Suppressor macrophage treated with lipopolysaccharide for 4 hours (primary cell): ENCODE results near the gene WDR17.

Experiments
- DNase-seq: peaks from one replicate; pipeline ENCODE4 v3.0.0-alpha.2; 2020

WDR17 gene

DNA sequence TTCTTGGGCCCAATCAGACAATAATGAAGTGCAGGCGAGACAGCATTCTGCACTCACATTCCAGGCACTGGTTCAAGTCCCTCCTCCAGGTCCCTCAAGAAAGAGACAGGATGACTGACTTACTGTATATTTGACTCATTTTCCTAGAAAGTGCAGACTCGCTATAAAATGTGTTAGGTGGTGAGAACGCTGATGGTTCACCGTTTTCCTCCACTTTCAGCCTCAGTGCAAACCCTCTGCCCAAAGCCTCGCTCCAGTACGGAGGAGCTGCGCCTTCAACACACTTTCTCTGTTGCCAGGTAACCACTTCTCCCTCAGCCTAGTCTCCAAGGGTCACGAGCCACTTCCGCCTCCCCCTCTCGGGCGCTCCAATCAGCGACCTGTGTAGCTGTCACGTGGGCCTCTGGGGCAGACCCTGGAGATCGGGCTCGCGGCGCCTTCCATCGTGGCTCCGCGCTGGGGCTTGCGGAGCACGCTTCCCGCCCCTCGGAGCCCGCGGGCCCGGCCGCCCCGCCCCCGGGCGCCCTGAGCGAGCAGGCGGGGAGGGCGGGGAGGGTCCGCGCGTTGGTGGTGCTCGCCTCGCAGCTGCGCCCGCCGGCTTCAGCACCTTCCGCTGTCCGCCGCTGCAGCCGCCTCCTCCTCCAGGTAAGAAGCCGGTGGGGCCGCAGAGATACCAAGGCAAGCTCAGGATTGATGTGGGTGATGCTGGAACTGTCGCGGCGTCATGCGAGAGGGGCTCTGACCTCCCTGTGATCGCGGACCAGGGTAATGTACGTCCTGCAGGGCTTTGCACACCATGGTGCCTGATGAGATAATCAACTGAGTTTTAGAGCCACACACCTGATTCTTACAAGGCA is at the start of gene WDR17:
Gene WDR17, plus strand, starts transcription at position 407 of the 857 bp plus-strand sequence. CDS start 45,740 bp downstream, outside the sequence.
- DNase-seq: peak; percentile 87

DNA sequence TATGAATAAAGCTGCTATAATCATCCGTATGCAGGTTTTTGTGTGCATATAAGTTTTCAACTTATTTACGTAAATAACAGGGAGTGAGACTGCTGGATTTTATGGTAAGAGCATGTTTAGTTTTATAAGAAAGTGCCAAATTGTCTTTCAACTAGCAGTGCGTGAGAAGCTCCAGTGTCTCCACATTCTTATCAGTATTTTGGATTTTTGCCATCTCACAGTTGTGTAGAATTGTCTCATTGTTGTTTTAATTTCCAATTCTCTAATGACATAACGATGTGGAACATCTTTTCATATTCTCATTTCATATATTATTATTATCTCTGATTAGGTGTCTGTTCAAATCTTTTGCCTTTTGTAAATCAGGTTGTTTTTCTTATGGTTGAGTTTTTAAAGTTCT is 49.0 kb upstream of the WDR17 start:
- no peak for DNase-seq

DNA sequence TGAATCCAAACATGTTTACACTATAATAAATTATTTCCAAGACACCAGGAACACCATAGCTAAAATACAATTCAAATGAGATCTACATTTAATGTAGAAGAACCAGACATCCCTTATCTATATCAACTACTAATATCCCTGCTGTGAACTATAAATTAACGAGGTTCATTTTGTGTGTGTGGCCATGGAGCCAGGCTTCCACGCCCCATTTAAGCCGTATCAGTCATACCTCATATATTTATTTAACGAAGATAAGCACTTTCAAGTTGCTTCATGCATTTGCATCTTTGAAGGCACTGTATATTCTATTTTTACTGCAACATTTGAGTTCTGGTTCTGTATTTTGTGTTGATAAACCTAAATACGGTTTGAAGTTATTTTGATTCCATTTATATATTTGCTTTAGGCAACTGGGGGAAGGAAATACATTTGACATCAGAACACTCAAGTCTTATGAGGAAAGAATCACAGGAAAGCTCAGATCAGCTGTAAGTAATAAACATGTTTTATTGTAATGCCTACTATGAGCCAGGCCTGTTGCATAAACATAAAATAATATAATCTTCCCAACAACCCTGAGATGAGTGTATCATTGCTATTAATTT is 45.1 kb upstream of the WDR17 start:
- no peak for DNase-seq

DNA sequence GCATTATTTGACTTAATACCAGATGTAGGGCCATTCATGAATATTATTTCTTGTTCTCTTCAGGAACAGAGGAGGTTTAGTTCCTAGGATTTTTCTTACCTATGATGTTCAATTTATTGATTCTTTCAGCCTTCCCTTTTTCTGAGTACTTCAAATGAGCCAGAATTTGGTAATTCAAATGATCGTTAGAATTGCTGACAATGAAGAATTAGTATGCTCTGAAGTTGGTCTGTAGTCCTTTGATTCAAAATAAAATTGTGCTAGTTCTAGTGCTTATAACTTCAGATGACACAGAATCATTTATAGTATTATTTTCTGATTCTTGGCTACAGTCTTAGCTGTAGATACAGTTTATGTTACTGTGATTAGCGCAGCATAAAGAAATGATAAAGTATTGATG is 35.2 kb upstream of the WDR17 start:
- DNase-seq: no peak

DNA sequence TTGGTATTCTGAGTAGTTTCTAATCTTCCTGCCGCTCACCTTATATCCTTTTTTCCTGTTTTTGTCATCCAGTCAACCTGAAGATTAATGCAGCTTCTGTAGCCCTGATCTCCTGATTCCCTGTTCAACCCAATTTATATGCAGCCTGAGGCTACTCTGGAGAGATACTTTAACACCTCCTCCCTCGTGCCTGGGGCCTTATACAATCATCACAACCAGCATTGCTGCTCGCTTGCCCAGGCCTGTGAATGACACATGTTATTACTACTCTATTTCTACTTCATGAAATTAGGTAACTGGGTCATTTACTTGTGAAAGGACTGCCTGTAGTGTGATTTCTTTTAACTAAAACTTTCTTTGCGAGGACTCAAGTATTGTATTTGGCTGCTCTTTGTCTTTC is 33.7 kb upstream of the WDR17 start:
- DNase-seq: no peak

DNA sequence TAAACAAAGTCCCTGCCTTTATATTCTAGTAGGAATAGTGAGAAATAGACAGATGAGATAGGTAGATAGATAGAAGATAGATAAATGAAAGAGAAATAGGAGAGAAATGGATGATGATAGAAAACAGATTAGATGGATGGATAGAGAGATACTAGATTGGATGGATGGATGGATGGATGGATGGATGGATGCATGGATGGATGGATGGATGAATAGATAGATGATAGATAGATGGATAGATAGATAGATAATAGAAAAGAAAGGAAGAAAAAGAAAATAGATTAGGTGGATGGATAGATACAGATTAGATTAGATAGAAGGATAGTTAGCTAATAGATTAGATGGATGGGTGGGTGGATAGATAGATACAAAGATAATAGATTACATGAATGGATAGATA is 33.2 kb upstream of the WDR17 start:
- no peak for DNase-seq

DNA sequence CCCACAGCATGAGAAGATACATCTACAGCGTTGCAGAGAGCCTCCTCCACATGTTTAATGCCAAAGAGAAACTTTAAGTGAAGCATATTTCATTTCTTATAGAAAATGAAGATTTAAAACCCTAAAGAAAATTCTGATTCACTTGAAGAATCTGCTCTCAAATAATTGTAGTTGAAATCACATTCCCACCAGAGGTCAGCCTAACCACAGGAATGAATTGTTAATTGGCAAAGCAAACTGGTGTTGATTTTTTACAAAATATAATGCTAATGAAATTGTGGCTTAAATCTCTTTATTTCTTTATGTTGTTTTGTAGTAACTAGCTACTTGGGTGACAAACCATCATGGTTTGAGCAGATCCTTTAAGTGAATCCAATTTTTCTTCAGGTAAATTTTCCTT is 31.1 kb upstream of the WDR17 start:
- DNase-seq: peak; percentile 57

DNA sequence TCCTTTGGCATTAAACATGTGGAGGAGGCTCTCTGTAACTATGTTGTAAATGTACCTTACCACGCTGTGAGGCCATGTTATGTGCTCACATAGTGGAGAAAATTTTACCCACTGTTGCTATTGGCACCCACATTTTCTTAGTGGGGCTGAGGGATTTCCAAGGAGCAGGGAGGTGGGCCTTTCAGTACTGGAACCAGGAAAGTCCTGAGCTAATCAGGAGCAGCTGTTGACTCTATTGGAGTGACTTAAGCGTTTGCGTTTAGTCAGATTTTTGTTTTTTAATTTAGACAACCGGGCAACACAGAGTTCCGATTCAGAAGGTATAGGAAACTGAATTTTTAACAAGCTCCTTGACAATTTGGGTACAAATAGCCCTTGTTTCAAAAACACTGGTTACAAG is 30.7 kb upstream of the WDR17 start:
- DNase-seq: no peak

DNA sequence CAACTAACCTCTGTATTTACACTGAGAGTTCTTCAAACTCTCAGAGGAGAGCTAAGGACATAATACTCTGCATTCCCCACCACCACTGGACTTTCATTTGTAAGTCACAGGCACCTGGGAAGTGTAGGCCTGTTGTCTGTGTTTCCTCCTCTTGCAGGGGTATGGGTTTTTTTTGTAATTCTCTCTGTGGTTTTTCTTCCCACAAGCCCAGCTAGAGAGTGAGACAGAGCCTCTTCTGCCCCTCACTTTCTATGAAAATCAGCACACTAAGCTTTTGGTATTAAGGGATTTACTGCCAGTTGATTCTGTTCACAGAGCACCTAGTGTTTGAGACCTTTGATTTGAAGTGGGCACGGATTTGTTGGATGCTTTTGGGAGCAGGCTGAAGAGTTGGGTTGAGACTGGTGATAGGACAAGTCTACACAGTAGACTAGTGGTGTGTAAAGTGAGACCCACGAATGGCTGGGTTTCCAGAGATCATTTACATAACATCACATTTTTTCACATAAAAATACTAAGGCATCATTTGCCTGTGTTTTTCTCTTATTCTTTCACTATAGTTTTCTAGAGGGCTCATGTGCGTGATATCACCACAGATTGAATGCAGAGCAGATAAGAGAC is 28.9 kb upstream of the WDR17 start:
- DNase-seq: no peak

DNA sequence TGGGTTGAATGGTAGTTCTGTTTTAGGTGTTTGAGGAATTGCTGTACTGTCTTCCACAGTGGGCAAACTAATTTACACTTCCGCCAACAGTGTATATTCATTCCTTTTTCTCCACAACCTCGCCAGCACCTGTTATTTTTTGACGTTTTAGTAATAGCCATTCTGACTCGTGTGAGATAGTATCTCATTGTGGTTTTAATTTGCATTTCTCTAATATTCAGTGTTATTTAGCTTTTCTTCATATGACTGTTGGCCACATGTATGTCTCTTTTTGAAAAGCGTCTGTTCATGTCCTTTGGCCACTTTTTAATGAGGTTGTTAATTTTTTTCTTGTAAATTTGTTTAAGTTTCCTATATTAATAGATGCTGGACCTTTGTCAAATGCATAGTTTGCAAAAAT is 26.9 kb upstream of the WDR17 start:
- no peak for DNase-seq

DNA sequence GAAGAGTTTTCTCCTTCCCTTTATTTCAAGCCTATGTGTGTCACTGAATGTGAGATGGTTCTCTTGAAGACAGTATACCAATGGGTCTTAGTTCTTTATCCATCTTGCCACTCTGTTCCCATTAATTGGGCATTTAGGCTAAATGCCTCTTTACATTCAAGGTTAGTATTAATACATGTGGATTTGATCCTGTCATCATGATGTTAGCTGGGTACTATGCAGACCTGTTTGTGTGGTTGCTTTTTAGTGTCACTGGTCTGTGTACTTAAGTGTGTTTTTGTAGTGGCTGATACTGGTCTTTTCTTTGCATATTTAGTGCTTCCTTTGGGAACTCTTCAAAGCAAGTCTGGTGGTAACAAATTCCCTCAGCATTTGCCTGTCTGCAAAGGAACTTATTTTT is 23.4 kb upstream of the WDR17 start:
- DNase-seq: no peak

DNA sequence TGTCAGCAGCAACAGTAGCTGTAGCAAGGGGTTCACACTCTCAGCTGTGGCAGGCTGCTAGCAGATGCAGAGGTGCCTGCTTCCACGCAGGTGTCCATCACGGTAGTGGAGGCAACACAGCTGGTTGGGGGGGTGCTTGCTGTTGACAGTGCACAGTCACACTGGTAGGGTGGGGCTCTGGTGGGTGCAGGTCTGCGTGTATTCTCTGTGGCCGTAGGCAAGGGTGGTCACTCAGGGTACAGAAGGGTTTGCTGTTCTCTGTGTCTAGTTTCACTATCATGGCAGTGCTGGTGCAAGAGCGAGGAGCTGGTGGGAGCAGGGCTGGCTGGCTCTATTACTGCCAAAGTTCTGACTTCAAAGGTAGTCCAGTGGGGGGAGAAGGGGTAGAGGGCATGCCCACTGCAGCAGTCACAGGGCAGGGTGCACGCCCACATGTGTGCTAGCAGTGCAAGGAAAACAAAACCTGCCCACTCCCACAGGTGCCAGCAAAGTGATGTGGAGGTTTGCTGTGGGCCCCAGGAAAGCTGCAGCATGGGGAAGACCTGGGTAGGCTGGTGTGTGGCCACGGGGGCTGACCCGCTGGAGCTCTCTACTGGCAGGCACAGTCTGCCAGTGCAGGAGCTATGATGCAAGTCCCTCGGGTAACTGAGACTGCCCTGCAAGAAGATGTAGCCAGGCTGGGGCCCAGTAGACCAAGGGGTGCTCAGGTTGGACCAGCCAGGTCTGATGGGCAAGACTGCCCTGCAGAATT is 21.6 kb upstream of the WDR17 start:
- DNase-seq: no peak

DNA sequence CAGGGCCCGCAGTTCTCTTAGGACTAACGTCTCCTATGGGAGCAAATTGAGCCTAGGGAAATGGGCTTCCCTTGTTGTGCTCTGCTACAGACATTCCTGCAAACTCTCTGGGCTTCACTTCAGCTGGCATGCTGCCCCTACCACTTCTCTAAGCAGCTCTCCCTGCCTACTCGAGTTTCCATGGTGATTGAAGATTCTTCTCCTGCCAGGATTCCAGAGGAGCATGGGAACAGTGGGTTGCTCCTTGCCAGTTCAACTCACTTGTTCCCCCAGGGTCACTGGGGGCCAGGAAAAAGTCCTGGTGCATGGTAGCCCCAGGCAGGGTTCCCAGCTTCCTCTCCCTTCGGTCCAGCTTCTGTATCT is 21.1 kb upstream of the WDR17 start:
- no peak for DNase-seq

DNA sequence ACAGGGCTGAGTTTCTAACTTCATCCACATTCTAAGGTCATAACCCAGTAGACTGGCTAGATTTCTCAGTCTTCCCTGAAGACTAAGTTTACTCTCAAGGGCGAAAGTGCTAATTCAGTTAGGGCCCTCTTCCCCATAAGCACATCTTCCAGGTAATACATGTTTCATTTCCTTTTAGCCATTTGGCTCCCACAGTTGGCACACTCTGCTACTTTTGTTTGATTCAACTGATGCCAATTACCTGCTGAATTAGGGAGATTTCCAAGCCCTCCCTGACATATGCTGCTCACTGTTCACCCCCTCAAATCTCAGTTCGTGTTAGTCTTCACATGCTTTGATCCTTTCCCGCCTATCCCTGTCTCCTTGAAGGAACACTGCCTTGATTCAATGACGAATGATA is 17.0 kb upstream of the WDR17 start:
- no peak for DNase-seq

DNA sequence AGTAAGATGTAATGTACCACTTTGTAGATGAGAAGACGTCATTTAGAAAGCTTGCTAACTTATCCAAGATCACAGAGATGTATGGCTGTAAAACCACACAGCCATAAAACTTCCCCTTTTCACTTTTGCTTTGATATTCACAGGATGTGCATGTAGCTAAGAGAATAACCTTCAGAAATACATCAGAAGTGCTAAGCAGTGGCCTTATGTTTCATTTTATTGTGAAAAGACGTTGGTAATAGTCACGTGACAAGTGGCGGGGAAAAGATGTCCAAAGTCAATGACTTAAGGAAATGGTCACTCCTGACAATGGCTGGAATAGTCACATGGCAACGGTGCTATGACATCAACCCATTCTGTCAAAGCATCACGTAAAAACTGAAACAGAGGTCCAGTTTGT is 12.9 kb upstream of the WDR17 start:
- peak; percentile 74 for DNase-seq

DNA sequence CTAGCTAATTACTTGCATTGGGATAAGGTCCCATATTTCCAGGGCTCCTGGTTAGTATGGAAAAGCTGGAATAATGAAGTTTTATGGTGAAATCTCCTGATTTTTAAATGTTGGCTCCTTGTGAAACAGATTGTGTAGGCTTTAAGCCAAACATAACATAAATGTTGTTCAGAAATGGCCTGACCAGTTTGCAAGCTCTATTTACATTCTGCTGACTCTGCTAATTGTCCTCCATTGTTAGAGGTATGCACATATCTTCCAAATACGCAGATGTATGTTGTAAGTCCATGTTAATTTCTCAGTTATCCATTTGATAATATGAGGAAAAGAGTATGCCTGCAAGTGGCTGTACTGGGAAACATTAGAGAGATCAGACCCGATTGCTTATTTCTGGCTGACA is 11.9 kb upstream of the WDR17 start:
- no peak for DNase-seq

DNA sequence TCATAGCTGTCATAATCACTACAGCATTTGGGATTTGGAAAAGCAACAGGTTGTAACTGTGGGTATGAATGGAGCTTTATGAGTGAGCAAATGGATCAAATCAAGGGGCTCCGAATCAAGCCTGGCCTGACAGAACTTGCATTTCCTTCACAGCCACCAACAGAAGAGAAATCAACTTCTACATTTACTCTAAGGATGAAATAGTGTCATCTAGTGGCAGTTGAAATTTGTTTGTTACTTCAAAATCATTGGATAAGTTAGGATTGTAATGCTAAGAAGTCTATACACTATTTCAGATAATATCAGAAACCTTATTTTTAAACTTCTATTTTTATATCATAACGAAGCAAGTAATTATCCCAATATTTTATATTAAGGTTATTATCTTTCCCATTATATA is 10.7 kb upstream of the WDR17 start:
- DNase-seq: peak; percentile 5

DNA sequence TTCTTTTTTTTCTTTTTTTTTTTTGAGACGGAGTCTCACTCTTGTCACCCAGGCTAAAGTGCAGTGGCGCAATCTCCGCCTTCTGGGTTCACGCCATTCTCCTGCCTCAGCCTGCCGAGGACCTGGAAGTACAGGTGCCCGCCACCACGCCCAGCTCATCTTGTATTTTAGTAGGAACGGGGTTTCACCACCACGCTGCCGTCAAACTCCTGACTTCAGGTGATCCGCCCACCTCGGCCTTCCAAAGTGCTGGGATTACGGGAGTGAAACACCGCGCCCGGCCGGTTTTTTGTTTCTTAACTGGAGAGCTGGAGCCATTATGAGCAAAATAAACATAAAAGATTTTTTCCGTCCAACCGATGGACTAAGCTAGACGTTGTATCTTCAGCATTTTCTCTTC is 1.9 kb upstream of the WDR17 start:
- DNase-seq: no peak

DNA sequence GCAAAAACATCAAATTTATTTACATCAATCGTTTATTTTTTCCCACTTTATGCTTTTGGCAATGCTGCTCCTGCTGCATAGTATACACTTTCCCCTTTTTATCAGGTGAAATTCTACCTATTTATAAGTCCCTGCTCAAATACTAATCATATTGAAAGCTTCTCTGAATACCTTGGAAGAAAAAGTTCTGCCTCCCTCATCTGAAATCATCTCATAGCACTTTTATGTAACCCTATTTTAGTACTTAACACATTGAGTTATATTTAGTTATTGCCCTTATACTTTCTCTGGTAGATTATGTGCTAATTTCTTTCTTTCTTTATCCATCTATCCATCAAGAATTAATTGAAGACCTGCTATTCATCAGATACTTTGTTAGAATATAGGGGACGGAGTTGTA is 1.1 kb upstream of the WDR17 start:
- DNase-seq: no peak

DNA sequence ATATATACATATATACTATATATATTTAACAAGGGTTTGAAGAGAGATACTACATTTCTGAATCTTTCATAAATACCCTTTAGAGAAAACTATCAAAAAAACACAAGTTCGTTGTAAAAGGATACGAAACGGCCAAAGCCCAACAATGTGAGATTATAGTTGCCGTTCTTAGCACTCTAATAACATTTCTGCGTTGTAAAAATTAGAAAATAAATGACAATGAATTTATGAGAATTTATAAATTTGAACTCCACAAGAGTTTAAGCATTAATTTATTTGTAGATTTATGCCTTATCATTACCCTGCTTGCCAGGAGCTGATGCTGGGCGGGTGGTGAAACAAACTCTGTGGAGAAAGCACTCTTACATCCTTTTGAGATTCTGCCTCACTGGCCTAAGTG is 1.1 kb downstream of the WDR17 start:
- DNase-seq: no peak

DNA sequence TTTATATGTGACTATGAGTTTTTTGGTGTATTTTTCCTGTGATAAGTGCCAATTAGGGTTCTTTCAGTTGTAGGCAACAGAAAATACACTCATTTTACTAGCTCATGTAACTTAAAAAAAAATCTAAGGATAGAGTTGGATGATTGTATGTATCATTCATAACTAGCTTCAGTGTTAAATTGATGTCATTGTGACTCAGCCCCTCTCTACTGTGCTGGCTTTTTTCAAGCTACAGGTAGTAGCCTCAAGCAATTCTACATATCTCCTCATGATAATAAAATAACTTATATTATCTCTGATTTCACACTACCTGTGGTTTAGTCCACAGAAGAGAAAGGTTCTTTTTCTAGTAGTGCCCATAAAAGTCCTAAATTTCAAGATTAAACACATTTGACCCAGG is 11.9 kb downstream of the WDR17 start:
- DNase-seq: no peak

DNA sequence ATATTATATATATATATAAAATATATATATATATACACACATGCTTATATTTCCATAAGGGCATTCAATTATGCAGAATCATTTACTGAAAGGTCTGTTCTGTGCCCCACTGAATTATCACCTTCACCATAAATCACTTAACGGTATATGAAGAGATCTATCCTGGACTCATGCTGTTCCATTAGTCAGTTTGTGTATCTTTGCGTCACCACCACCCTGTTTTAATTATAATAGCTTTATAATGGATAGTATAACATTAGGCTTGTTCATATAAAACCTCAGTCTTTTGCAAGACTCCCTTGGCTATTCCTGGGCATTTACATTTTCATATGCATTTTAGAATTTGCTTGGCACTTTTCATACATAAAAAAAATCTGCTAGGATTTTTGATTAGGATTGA is 19.1 kb downstream of the WDR17 start:
- DNase-seq: no peak

DNA sequence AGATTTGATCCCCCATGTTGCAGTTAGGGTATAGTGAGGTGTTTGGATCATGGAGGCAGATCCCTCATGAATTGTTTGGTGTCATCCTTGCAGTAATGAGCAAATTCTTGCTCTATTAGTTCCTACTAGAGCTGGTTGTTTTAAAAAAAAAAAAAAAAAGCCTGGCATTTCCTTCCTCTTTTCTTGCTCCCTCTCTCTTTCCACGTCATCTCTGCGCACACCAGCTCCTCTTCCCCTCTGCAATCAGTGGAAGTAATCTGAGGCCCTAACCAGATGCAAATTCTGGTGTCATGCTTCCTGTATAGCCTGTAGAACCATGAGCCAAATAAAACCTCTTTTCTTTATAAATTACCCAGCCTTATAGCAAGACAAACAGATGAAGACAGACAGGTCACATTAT is 24.5 kb downstream of the WDR17 start:
- peak; percentile 79 for DNase-seq

DNA sequence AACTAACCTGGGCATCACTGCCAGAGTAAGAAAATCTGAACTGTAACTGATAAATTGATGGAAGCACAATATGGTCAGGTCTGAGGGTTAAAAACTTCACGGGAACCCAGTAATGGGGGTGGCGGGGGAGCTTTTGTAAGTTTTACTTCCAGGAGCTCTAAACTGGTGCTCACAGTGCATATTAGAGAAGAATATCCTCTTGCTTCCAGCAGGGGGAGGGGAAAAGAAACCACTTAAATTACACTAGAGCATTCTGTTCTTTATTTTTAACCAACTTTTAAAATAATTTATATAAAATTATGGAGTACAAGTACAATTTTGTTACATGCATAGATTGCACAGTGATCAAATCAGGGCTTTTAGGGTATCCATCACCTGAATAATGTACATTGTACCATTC is 33.7 kb downstream of the WDR17 start:
- DNase-seq: no peak
